Measurements from ENCODE around the gene IFFO2.
"Not testable (repeated sequence)": the region's sequence is repeated elsewhere in the genome, so short reads cannot be mapped to it uniquely, and the experiment has no call there.

The IFFO2 gene

GRCh38 chr1:18917071-18917799 is 39.2 kb downstream of the IFFO2 start:
- no peak for DNase-seq

GRCh38 chr1:18915341-18915740 is 41.1 kb downstream of the IFFO2 start:
- DNase-seq, result no peak

GRCh38 chr1:18913065-18913835 is 43.2 kb downstream of the IFFO2 start:
- DNase-seq, result peak; percentile 68

GRCh38 chr1:18912550-18912949 is 43.9 kb downstream of the IFFO2 start:
- DNase-seq, result no peak

- no peak for DNase-seq
Measured at GRCh38 chr1:18908911-18909771, 47.3 kb downstream of the IFFO2 start.

- no peak for DNase-seq
Measured at GRCh38 chr1:18907917-18908845, 48.3 kb downstream of the IFFO2 start.

- DNase-seq, result peak; percentile 71
Measured at GRCh38 chr1:18907021-18907916, 49.2 kb downstream of the IFFO2 start.

- no peak for DNase-seq
Measured at GRCh38 chr1:18903291-18903756, 53.2 kb downstream of the IFFO2 start.

- DNase-seq, result peak; percentile 99
Measured at GRCh38 chr1:18902523-18903290, 53.8 kb downstream of the IFFO2 start, which contains the start of gene ALDH4A1. TSS of gene ALDH4A1 (minus strand) at chr1:18902555. CDS start at chr1:18902523, 32 bp downstream.

- peak; percentile 76 for DNase-seq
Measured at GRCh38 chr1:18901952-18902522, 54.4 kb downstream of the IFFO2 start.

- DNase-seq, result peak; percentile 15
Measured at GRCh38 chr1:18901147-18901951, 55.1 kb downstream of the IFFO2 start.

GRCh38 chr1:18900303-18900841 is 56.1 kb downstream of the IFFO2 start:
- DNase-seq, result peak; percentile 89

- DNase-seq, result peak; percentile 30
Measured at GRCh38 chr1:18899363-18900049, 57.0 kb downstream of the IFFO2 start.

- no peak for DNase-seq
Measured at GRCh38 chr1:18898567-18898966, 57.9 kb downstream of the IFFO2 start.

- no peak for DNase-seq
Measured at GRCh38 chr1:18895317-18895716, 61.2 kb downstream of the IFFO2 start.

GRCh38 chr1:18893120-18893519 is 63.4 kb downstream of the IFFO2 start:
- no peak for DNase-seq

- not testable (repeated sequence) for DNase-seq
Measured at GRCh38 chr1:18891858-18892257, 64.6 kb downstream of the IFFO2 start.

- no peak for DNase-seq
Measured at GRCh38 chr1:18891426-18891780, 65.1 kb downstream of the IFFO2 start.

All from NCI-H1092 treated with DMSO at 0.1 percent for 48 hours (cell line).